Vagina (tissue), 2 donors: ENCODE data around the gene CALU. TPM values are rescaled to one million over a fixed set of nuclear protein-coding genes. Genes with fewer than 3 reads are reported as not detected.

Experiments
- DNase-seq, 2 donors: peaks; one replicate each; pipeline ENCODE4 v3.0.0-alpha.2; 2017; ENCODE audit errors: extremely low spot score in 2 of 2
- H3K27ac ChIP-seq: fragments of 200-600 bp; sonication (generic); one replicate; pipeline ENCODE4 v1.5.1; 2019
- H3K27me3 ChIP-seq: fragments of 200-600 bp; sonication (generic); one replicate; pipeline ENCODE4 v1.5.1; 2019
- H3K36me3 ChIP-seq, 2 donors: fragments of 200-600 bp; sonication (generic); one replicate each; pipeline ENCODE4 v1.5.1; 2017 to 2019
- H3K4me1 ChIP-seq: fragments of 200-600 bp; sonication (generic); one replicate; pipeline ENCODE4 v1.5.1; 2019
- H3K4me3 ChIP-seq, 2 donors: fragments of 200-600 bp; sonication (generic); 1 replicate in 1 of 2; 2 replicates in 1 of 2; pipeline ENCODE4 v1.5.1; 2016 to 2019
- H3K9me3 ChIP-seq: fragments of 200-600 bp; sonication (generic); one replicate; pipeline ENCODE4 v1.5.1; 2019
- CTCF ChIP-seq, 3 experiments: fragments of 450-650 bp in 2 of 3; fragments of 200-600 bp in 1 of 3; sonication (generic) in 1 of 3; IDR thresholded peaks; one replicate each; pipeline ENCODE4 v1.5.1; 2017 to 2019; ENCODE audit warnings: antibody characterized with exemption in 3 of 3, mild to moderate bottlenecking in 2 of 3, moderate library complexity in 2 of 3
- POLR2A ChIP-seq, 2 donors: fragments of 450-650 bp; IDR thresholded peaks; one replicate each; pipeline ENCODE4 v1.6.1; 2017; ENCODE audit warnings: antibody characterized with exemption in 2 of 2, mild to moderate bottlenecking in 2 of 2, moderate library complexity in 2 of 2
- POLR2AphosphoS5 ChIP-seq, 2 donors: sonication (generic); formaldehyde crosslinking; IDR thresholded peaks; one replicate each; pipeline ENCODE4 v1.9.0; 2017; ENCODE audit warnings: antibody characterized with exemption in 2 of 2, mild to moderate bottlenecking in 2 of 2, low read depth in 1 of 2; ENCODE audit not compliant: insufficient read depth in 1 of 2
- intact Hi-C: fragments of 100-400 bp; cut with DNase I; formaldehyde crosslinking; loops from one replicate; pipeline ENCODE4 v1.15.1; 2023
- total RNA-seq: library from RNA; depleted of rRNA; stranded (reverse); fragments of >200 nt; gene quantifications from one replicate; pipeline ENCODE4 v1.2.3, GENCODE V29; 2016

CALU gene
- 65.3 TPM for total RNA-seq

DNA sequence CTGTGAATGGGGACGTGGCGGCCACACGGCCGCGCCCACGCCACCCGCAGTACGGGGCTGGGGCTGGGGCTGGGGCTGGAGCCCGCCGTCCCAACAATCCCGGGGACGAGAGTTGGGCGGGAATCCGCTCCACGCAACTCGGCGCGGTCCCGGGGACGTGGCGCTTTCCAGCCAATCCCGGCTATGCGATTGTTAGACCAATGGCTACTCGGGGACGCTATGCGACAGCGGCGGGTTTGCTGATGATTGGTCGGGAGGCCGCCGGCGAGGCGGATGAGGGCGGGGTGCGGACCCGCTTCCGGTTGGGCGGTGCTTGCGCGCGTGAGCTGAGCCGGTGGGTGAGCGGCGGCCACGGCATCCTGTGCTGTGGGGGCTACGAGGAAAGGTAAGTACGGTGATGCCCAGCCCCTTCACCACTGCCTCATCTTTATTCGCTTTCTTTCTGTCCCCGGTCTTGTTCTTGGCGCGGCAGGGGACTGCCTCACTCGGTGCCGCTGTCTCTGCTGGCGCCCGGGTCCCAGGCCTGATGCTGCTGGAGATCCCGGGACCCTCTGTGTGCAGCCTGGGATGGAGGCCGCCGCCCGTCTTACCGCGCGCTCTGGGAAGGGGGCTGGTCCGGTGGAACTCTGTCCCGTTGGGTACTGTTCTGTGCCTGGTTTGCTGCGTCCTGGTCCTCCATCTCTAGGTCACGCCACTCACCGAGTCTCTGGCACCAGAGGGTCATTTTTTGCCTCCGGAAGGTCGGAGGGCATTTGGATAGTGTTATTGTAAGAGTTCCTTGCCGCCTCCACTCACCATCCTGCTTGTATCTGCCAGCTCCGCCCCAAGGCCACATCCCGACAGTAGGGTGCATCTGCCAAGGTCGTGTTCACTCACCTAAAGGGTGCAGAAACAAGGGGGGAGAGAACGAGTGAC, at the start of gene CALU:
CALU (plus strand) TSS at position 312 of the 915 bp plus-strand sequence. CDS start 9,225 bp downstream, outside the sequence.
- Histone ChIP-seq H3K9me3 (no peaks in the 10 kb centered on the region), H3K4me3 (peak within 1 kb of the TSS; percentile 92 to 97), H3K36me3 (no peaks in the 10 kb centered on the region), H3K4me1 (peaks cover 56% of the 10 kb centered on the region), H3K27me3 (no peaks in the 10 kb centered on the region), H3K27ac (peak within 1 kb of the TSS; percentile 88)
- intact Hi-C loops = loop anchor here (2.0 to 10.0 kb wide), 2 partner anchors 17 to 125 kb away; partner anchors contain the start of gene ATP6V1F
- TF ChIP-seq POLR2A (IDR thresholded peaks at IDR 0.05) = peak in 1 of 2 donors; percentile 86
- TF ChIP-seq CTCF (IDR thresholded peaks at IDR 0.05) = no peak
- peak; percentile 88 to 98 for TF ChIP-seq POLR2AphosphoS5 (IDR thresholded peaks at IDR 0.05; ENCODE audit: insufficient read depth in 1 of 2, low read depth in 1 of 2)
- peak in 1 of 2 donors; percentile 98 for DNase-seq

GRCh38 chr7:128691227-128691626, 47.9 kb upstream of the CALU start:
- Histone ChIP-seq H3K4me3 (no peak overlapping the region), H3K4me1 (no peaks in the 10 kb centered on the region), H3K9me3 (no peaks in the 10 kb centered on the region), H3K36me3 (no peaks in the 10 kb centered on the region), H3K27me3 (no peaks in the 10 kb centered on the region), H3K27ac (no peak overlapping the region)
- intact Hi-C loops = no loop called here
- TF ChIP-seq POLR2A (IDR thresholded peaks at IDR 0.05) (no peak), CTCF (IDR thresholded peaks at IDR 0.05) (no peak), POLR2AphosphoS5 (IDR thresholded peaks at IDR 0.05; ENCODE audit: insufficient read depth in 1 of 2, low read depth in 1 of 2) (no peak)
- no peak for DNase-seq

DNA sequence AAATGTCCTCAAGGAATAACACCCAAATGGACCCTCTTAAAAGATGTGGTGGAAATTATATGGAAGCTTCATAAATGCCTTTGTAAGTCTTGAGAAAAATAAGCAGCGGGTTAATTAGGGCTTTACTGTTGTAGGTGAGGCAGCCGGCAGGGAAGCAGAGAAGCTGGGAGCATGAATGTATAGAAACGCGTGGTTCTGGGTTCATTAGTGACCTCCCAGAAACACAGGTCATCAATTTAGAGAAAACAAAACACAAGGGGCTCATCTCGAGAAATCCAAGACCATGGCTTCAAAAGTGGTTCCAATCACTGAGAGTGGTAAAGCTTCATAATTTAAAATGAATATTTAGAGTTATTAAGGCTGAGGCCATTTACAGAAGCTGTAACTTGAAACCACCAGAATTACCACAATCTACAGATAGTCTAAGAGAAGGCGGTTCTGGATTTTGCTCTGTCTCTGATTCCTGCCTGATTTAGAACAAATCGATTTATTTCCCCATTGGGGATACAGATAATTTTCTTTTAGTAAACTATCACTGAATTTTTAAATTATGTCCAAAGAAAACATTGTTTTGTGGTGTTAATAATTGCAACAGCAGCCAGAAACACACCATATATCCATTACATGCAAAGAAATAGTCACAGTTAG, 46.4 kb upstream of the CALU start:
- Histone ChIP-seq H3K27ac (no peak overlapping the region), H3K4me3 (no peak overlapping the region), H3K36me3 (no peaks in the 10 kb centered on the region), H3K9me3 (no peaks in the 10 kb centered on the region), H3K4me1 (peaks cover 8% of the 10 kb centered on the region), H3K27me3 (no peaks in the 10 kb centered on the region)
- no peak for DNase-seq
- intact Hi-C loops = no loop called here
- TF ChIP-seq POLR2A (IDR thresholded peaks at IDR 0.05) = no peak
- no peak for TF ChIP-seq CTCF (IDR thresholded peaks at IDR 0.05)
- TF ChIP-seq POLR2AphosphoS5 (IDR thresholded peaks at IDR 0.05; ENCODE audit: insufficient read depth in 1 of 2, low read depth in 1 of 2) = no peak

- Histone ChIP-seq H3K27me3 (no peaks in the 10 kb centered on the region), H3K27ac (no peak overlapping the region), H3K4me1 (peaks cover 8% of the 10 kb centered on the region), H3K9me3 (no peaks in the 10 kb centered on the region), H3K4me3 (no peak overlapping the region), H3K36me3 (no peaks in the 10 kb centered on the region)
- intact Hi-C loops = no loop called here
- TF ChIP-seq CTCF (IDR thresholded peaks at IDR 0.05) = no peak
- TF ChIP-seq POLR2AphosphoS5 (IDR thresholded peaks at IDR 0.05; ENCODE audit: insufficient read depth in 1 of 2, low read depth in 1 of 2) = no peak
- DNase-seq = no peak
Observed at GRCh38 chr7:128693373-128694015, 45.7 kb upstream of the CALU start.
